ENCODE data around the gene GSK3B. TPM values are rescaled to one million over a fixed set of nuclear protein-coding genes. Genes with fewer than 3 reads are reported as not detected.

The GSK3B gene
- total RNA-seq, 2 experiments from 2014 or later = 38.3 to 39.5 TPM

GRCh38 chr3:119927190-119927589 lies 167.1 kb downstream of the GSK3B start:
- CTCF ChIA-PET = interaction anchor here (1.3 kb wide), 1 partner anchor 48 kb away, joined by 3 read pairs; no protein-coding TSS in a partner anchor
- peaks cover 4% of the 10 kb centered on the region for H3K36me3 Mint-ChIP-seq (ENCODE audit: low read depth)
- peaks cover 2% of the 10 kb centered on the region for H3K4me1 Mint-ChIP-seq
- POLR2A ChIA-PET = no interaction called here
- H3K4me3 Mint-ChIP-seq = no peak overlapping the region
- no peaks in the 10 kb centered on the region for H3K9me3 Mint-ChIP-seq
- no peak overlapping the region for H3K27ac Mint-ChIP-seq
- H3K27me3 Mint-ChIP-seq = no peaks in the 10 kb centered on the region
- no peak for DNase-seq

- CTCF ChIA-PET = no interaction called here
- POLR2A ChIA-PET = no interaction called here
Measured at GRCh38 chr3:119924111-119925094, 169.8 kb downstream of the GSK3B start.

GRCh38 chr3:119918992-119919933 lies 175.0 kb downstream of the GSK3B start:
- H3K27me3 Mint-ChIP-seq = no peaks in the 10 kb centered on the region
- POLR2A ChIA-PET = interaction anchor here (0.6 kb wide), 1 partner anchor 174 kb away, joined by 11 read pairs; no protein-coding TSS in a partner anchor
- H3K9me3 Mint-ChIP-seq = peaks cover 3% of the 10 kb centered on the region
- H3K36me3 Mint-ChIP-seq (ENCODE audit: low read depth) = peaks cover 28% of the 10 kb centered on the region
- H3K4me3 Mint-ChIP-seq = no peak overlapping the region
- DNase-seq = no peak
- peaks cover 10% of the 10 kb centered on the region for H3K4me1 Mint-ChIP-seq
- no peak overlapping the region for H3K27ac Mint-ChIP-seq
- CTCF ChIA-PET = interaction anchor here (0.7 kb wide), 1 partner anchor 445 kb away, joined by 3 read pairs; no protein-coding TSS in a partner anchor

More at GRCh38 chr3:119924111-119925094, 169.8 kb downstream of the GSK3B start:
- DNase-seq = no peak
- no peaks in the 10 kb centered on the region for H3K27me3 Mint-ChIP-seq
- H3K36me3 Mint-ChIP-seq (ENCODE audit: low read depth) = peaks cover 21% of the 10 kb centered on the region
- H3K4me1 Mint-ChIP-seq = peaks cover 6% of the 10 kb centered on the region
- H3K27ac Mint-ChIP-seq = no peak overlapping the region
- H3K4me3 Mint-ChIP-seq = no peak overlapping the region
- H3K9me3 Mint-ChIP-seq = peaks cover 3% of the 10 kb centered on the region

GRCh38 chr3:119913021-119913420 lies 181.2 kb downstream of the GSK3B start:
- Mint-ChIP-seq H3K4me3 (no peak overlapping the region), H3K9me3 (no peaks in the 10 kb centered on the region), H3K36me3 (ENCODE audit: low read depth) (peaks cover 47% of the 10 kb centered on the region), H3K27ac (no peak overlapping the region), H3K27me3 (no peaks in the 10 kb centered on the region), H3K4me1 (peaks cover 24% of the 10 kb centered on the region)
- DNase-seq = no peak
- POLR2A ChIA-PET = no interaction called here
- CTCF ChIA-PET = interaction anchor here (0.6 kb wide), 1 partner anchor 878 kb away, joined by 3 read pairs; no protein-coding TSS in a partner anchor

- no peaks in the 10 kb centered on the region for H3K9me3 Mint-ChIP-seq
- peak overlapping the region; percentile 26 for H3K4me3 Mint-ChIP-seq
- H3K27me3 Mint-ChIP-seq = no peaks in the 10 kb centered on the region
- H3K27ac Mint-ChIP-seq = peak overlapping the region; percentile 80
- POLR2A ChIA-PET = interaction anchor here (1.0 kb wide), 1 partner anchor 183 kb away, joined by 3 read pairs; no protein-coding TSS in a partner anchor
- CTCF ChIA-PET = interaction anchor here (0.6 kb wide), 1 partner anchor 877 kb away, joined by 3 read pairs; no protein-coding TSS in a partner anchor
- H3K36me3 Mint-ChIP-seq (ENCODE audit: low read depth) = peaks cover 47% of the 10 kb centered on the region
- DNase-seq = no peak
- peaks cover 24% of the 10 kb centered on the region for H3K4me1 Mint-ChIP-seq
Measured at GRCh38 chr3:119912220-119912619, 182.0 kb downstream of the GSK3B start.

GRCh38 chr3:119911748-119912147 lies 182.5 kb downstream of the GSK3B start:
- Mint-ChIP-seq H3K27me3 (no peaks in the 10 kb centered on the region), H3K4me3 (peak overlapping the region; percentile 26), H3K4me1 (peaks cover 24% of the 10 kb centered on the region), H3K27ac (peak overlapping the region; percentile 80), H3K36me3 (ENCODE audit: low read depth) (peaks cover 49% of the 10 kb centered on the region), H3K9me3 (no peaks in the 10 kb centered on the region)
- DNase-seq = peak; percentile 26
- ChIA-PET CTCF (no interaction called here), POLR2A (interaction anchor here (1.0 kb wide), 1 partner anchor 184 kb away, joined by 3 read pairs; no protein-coding TSS in a partner anchor)

- ChIA-PET CTCF (interaction anchor here (0.5 to 1.6 kb wide), 2 partner anchors 10 to 279 kb away, joined by 3 to 4 read pairs; no protein-coding TSS in a partner anchor), POLR2A (no interaction called here)
- Mint-ChIP-seq H3K9me3 (no peaks in the 10 kb centered on the region), H3K4me1 (no peaks in the 10 kb centered on the region), H3K36me3 (ENCODE audit: low read depth) (peaks cover 10% of the 10 kb centered on the region), H3K27me3 (no peaks in the 10 kb centered on the region), H3K4me3 (no peak overlapping the region), H3K27ac (no peak overlapping the region)
- no peak for DNase-seq
Measured at GRCh38 chr3:119902061-119902460, 192.2 kb downstream of the GSK3B start.

- Mint-ChIP-seq H3K4me3 (no peak overlapping the region), H3K9me3 (no peaks in the 10 kb centered on the region), H3K27me3 (no peaks in the 10 kb centered on the region), H3K27ac (no peak overlapping the region), H3K36me3 (ENCODE audit: low read depth) (peaks cover 12% of the 10 kb centered on the region), H3K4me1 (no peaks in the 10 kb centered on the region)
- POLR2A ChIA-PET = no interaction called here
- CTCF ChIA-PET = interaction anchor here (1.6 kb wide), 1 partner anchor 9 kb away, joined by 4 read pairs; no protein-coding TSS in a partner anchor
- DNase-seq = no peak
Measured at GRCh38 chr3:119901148-119901547, 193.1 kb downstream of the GSK3B start.

GRCh38 chr3:119899192-119899511 lies 195.1 kb downstream of the GSK3B start:
- Mint-ChIP-seq H3K27ac (no peak overlapping the region), H3K4me3 (no peak overlapping the region), H3K27me3 (no peaks in the 10 kb centered on the region)

GRCh38 chr3:119898478-119899191 lies 195.6 kb downstream of the GSK3B start:
- DNase-seq = no peak
- POLR2A ChIA-PET = no interaction called here
- H3K4me1 Mint-ChIP-seq = no peaks in the 10 kb centered on the region
- H3K36me3 Mint-ChIP-seq (ENCODE audit: low read depth) = peaks cover 9% of the 10 kb centered on the region
- CTCF ChIA-PET = no interaction called here
- no peak overlapping the region for H3K27ac Mint-ChIP-seq
- no peak overlapping the region for H3K4me3 Mint-ChIP-seq
- no peaks in the 10 kb centered on the region for H3K9me3 Mint-ChIP-seq
- H3K27me3 Mint-ChIP-seq = no peaks in the 10 kb centered on the region

More at GRCh38 chr3:119899192-119899511, 195.1 kb downstream of the GSK3B start:
- Mint-ChIP-seq H3K9me3 (no peaks in the 10 kb centered on the region), H3K36me3 (ENCODE audit: low read depth) (peaks cover 12% of the 10 kb centered on the region), H3K4me1 (no peaks in the 10 kb centered on the region)
- ChIA-PET CTCF (no interaction called here), POLR2A (no interaction called here)
- DNase-seq = no peak

GRCh38 chr3:119894195-119894594 lies 200.1 kb downstream of the GSK3B start:
- no peak overlapping the region for H3K27ac Mint-ChIP-seq
- H3K27me3 Mint-ChIP-seq = no peaks in the 10 kb centered on the region
- ChIA-PET POLR2A (no interaction called here), CTCF (no interaction called here)
- H3K4me1 Mint-ChIP-seq = peaks cover 8% of the 10 kb centered on the region
- peaks cover 15% of the 10 kb centered on the region for H3K36me3 Mint-ChIP-seq (ENCODE audit: low read depth)
- H3K4me3 Mint-ChIP-seq = no peak overlapping the region
- DNase-seq = no peak
- peaks cover 3% of the 10 kb centered on the region for H3K9me3 Mint-ChIP-seq

GRCh38 chr3:119893769-119894168 lies 200.5 kb downstream of the GSK3B start:
- ChIA-PET POLR2A (no interaction called here), CTCF (no interaction called here)
- no peaks in the 10 kb centered on the region for H3K27me3 Mint-ChIP-seq
- H3K4me1 Mint-ChIP-seq = peaks cover 8% of the 10 kb centered on the region
- DNase-seq = no peak
- peaks cover 7% of the 10 kb centered on the region for H3K9me3 Mint-ChIP-seq
- peaks cover 17% of the 10 kb centered on the region for H3K36me3 Mint-ChIP-seq (ENCODE audit: low read depth)
- no peak overlapping the region for H3K27ac Mint-ChIP-seq
- H3K4me3 Mint-ChIP-seq = no peak overlapping the region
